PC-3 (cell line): Measurements from ENCODE around the gene PSMB7. TPM values are rescaled to one million over a fixed set of nuclear protein-coding genes. Genes with fewer than 3 reads are reported as not detected.

Experiments
- ATAC-seq: fragments of 200-7000 bp; cut with Tn5 transposase; 2 replicates; pipeline ENCODE4 v1.9.1; 2020; ENCODE audit warnings: mild to moderate bottlenecking, moderate library complexity
- BruUV-seq: library from RNA; stranded (reverse); fragments of 400-500 nt; replicated peaks from 2 replicates; lab custom pipeline; 2021; lab: Mats Ljungman, UMichigan
- CTCF ChIA-PET: fragments of 300-600 bp; sonication (Branson Sonifier 250); formaldehyde crosslinking; loops from one replicate; lab custom pipeline; 2022; ENCODE audit warnings: antibody characterized with exemption; lab: Charles Lee
- POLR2A ChIA-PET: fragments of 300-600 bp; sonication (Branson Sonifier 250); formaldehyde crosslinking; loops from one replicate; lab custom pipeline; 2022; ENCODE audit warnings: antibody characterized with exemption; ENCODE audit not compliant: unreplicated experiment; lab: Charles Lee
- DNase-seq: peaks from one replicate; pipeline ENCODE4 v3.0.0-alpha.2; 2015
- H2AFZ ChIP-seq: fragments of 300-600 bp; sonication (generic); 2 replicates; pipeline ENCODE4 v1.6.0; 2016; ENCODE audit warnings: antibody characterized with exemption, low read length
- H3F3A ChIP-seq: fragments of 300-600 bp; sonication (generic); one replicate; pipeline ENCODE4 v1.6.0; 2017; ENCODE audit warnings: antibody characterized with exemption, low read length, control low read depth, mild to moderate bottlenecking; ENCODE audit not compliant: unreplicated experiment
- H3K27ac ChIP-seq: fragments of 300-600 bp; sonication (generic); 2 replicates; pipeline ENCODE4 v1.5.1; 2016; ENCODE audit warnings: mild to moderate bottlenecking, low read length
- H3K27me3 ChIP-seq: fragments of 300-600 bp; sonication (generic); 2 replicates; pipeline ENCODE4 v1.6.1; 2016; ENCODE audit warnings: low read length, mixed read lengths
- H3K36me3 ChIP-seq: fragments of 300-600 bp; sonication (generic); 2 replicates; pipeline ENCODE4 v1.6.1; 2016; ENCODE audit warnings: low read depth, mixed run types, low read length, mixed read lengths
- H3K4me1 ChIP-seq: fragments of 300-600 bp; sonication (generic); 2 replicates; pipeline ENCODE4 v1.5.1; 2016; ENCODE audit warnings: low read length; ENCODE audit not compliant: insufficient read depth
- H3K4me2 ChIP-seq: fragments of 300-600 bp; sonication (generic); 2 replicates; pipeline ENCODE4 v1.6.0; 2016; ENCODE audit warnings: low read length
- H3K4me3 ChIP-seq: fragments of 300-600 bp; sonication (generic); 2 replicates; pipeline ENCODE4 v1.5.1; 2016; ENCODE audit warnings: mild to moderate bottlenecking, low read length, mixed read lengths
- H3K79me2 ChIP-seq: fragments of 300-600 bp; sonication (generic); 2 replicates; pipeline ENCODE4 v1.6.1; 2017; ENCODE audit warnings: low read length, mixed read lengths
- H3K9ac ChIP-seq: fragments of 300-600 bp; sonication (generic); 2 replicates; pipeline ENCODE4 v1.6.0; 2016; ENCODE audit warnings: mild to moderate bottlenecking, low read length
- H3K9me2 ChIP-seq: fragments of 300-600 bp; sonication (generic); replicated peaks from 2 replicates; pipeline ENCODE4 v1.6.1; 2016; ENCODE audit warnings: mixed run types, low read length, mixed read lengths
- H3K9me3 ChIP-seq: fragments of 300-600 bp; sonication (generic); 2 replicates; pipeline ENCODE4 v1.6.1; 2016; ENCODE audit warnings: low read length, mixed read lengths
- H4K20me1 ChIP-seq: fragments of 300-600 bp; sonication (generic); 2 replicates; pipeline ENCODE4 v1.6.1; 2016; ENCODE audit warnings: low read length, mixed read lengths
- CTCF ChIP-seq: fragments of 300-600 bp; sonication (generic); conservative IDR thresholded peaks from 2 replicates; pipeline ENCODE4 v1.5.1; 2017; ENCODE audit warnings: antibody characterized with exemption, low read depth, mild to moderate bottlenecking, low read length
- EZH2 ChIP-seq: fragments of 300-600 bp; sonication (generic); IDR thresholded peaks from one replicate; pipeline ENCODE4 v1.6.1; 2017; ENCODE audit warnings: antibody characterized with exemption, mild to moderate bottlenecking, low read length; ENCODE audit not compliant: unreplicated experiment
- EZH2phosphoT487 ChIP-seq: fragments of 300-600 bp; sonication (generic); IDR thresholded peaks from 2 replicates; pipeline ENCODE4 v1.6.1; 2018; ENCODE audit warnings: mild to moderate bottlenecking, antibody characterized with exemption, low read length, borderline replicate concordance
- intact Hi-C: fragments of 100-400 bp; cut with micrococcal nuclease; formaldehyde crosslinking; loops from 2 replicates; pipeline ENCODE4 v1.9.0; 2023
- total RNA-seq: library from RNA; depleted of rRNA; stranded (reverse); fragments of >200 nt; gene quantifications from 2 replicates; pipeline ENCODE4 v1.2.3, GENCODE V29; 2014

Gene PSMB7
- total RNA-seq, 1 experiment from 2014 or later, result 372 TPM

DNA sequence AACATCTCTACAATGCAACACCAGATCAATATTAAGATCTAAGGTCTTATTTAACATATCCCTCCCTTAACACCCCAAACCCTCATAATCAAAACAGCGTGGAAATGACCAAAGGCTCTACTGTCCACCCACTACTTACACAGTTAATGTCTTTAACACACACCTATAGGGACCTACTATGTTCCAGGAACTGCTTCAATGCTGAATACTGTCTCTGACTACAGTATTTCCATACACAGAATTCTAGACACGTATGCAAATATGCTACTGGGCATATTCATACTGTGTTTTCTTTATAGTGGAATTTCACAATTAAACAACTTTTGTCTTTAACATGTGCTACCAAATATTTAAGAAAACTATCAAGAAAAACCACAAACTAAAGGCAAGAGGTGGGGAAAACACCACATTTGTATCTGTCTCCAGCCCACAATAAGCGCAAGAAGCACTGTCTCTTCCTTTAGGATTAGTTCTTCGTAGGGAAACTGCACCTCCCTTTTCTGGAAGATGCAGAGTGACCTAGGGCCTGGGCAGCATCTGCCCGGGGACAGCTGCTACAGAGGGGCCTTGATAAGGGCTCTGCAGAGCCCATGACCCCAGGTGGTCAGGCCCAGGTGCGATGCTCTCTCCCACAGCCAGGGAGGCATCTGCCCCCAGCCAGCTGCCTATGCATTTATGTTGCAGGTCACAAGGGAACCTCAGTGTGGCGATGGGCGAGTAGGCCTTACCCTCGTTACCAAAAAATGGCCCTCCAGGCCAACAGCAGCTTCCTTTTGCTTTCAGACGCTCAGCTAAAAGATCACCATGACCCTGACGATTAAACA lies 55.2 kb downstream of the PSMB7 start:
- intact Hi-C loops, result no loop called here

DNA sequence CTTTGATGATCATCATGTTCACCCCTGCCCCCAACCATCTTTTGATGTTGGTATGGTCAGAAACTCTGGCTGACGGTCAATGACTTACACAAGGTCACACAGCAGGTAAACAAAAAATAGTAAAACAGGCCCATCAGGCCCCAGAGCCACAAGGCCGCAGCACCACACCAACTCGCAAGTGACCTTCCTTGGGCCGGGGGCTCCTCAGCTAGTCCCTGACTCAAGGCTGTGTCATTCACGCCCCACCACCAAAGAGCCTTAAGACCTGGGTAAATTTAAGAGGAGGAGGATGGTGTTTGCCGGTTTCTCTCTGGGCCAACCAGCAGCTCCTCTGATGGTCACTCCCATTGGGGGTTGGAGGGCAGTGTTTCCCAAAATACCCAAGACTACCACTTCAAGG lies 55.8 kb downstream of the PSMB7 start:
- ChIA-PET CTCF (no interaction called here), POLR2A (no interaction called here)
- Histone ChIP-seq H3K9me3 (no peaks in the 10 kb centered on the region), H3K9me2 (no peaks in the 10 kb centered on the region), H3F3A (no peaks in the 10 kb centered on the region), H3K4me3 (no peak overlapping the region), H2AFZ (no peak overlapping the region), H3K4me1 (no peaks in the 10 kb centered on the region), H3K36me3 (peaks cover 3% of the 10 kb centered on the region; the same call in 1 of the 2 replicates), H3K9ac (no peak overlapping the region), H3K4me2 (no peak overlapping the region), H3K27ac (no peak overlapping the region), H3K79me2 (peaks cover 84% of the 10 kb centered on the region), H3K27me3 (no peaks in the 10 kb centered on the region), H4K20me1 (peaks cover 70% of the 10 kb centered on the region)
- DNase-seq, result no peak
- intact Hi-C loops, result no loop called here
- TF ChIP-seq EZH2, result no peak
- TF ChIP-seq CTCF, result no peak
- TF ChIP-seq EZH2phosphoT487, result no peak
- no peak for ATAC-seq
- no TSS peak for BruUV-seq

More for the DNA sequence above, 55.2 kb downstream of the PSMB7 start:
- H3K9ac ChIP-seq, result no peak overlapping the region
- TF ChIP-seq EZH2 (no peak), CTCF (no peak), EZH2phosphoT487 (no peak)
- H4K20me1 ChIP-seq, result peaks cover 74% of the 10 kb centered on the region
- no peaks in the 10 kb centered on the region for H3K4me1 ChIP-seq
- peaks cover 3% of the 10 kb centered on the region; the same call in 1 of the 2 replicates for H3K36me3 ChIP-seq
- no peak overlapping the region for H3K4me2 ChIP-seq
- ChIA-PET POLR2A (no interaction called here), CTCF (no interaction called here)
- DNase-seq (no peak), ATAC-seq (no peak)
- no TSS peak for BruUV-seq
- no peaks in the 10 kb centered on the region for H3K27me3 ChIP-seq
- H3K4me3 ChIP-seq, result no peak overlapping the region
- H3K27ac ChIP-seq, result no peak overlapping the region
- H3K9me3 ChIP-seq, result no peaks in the 10 kb centered on the region
- no peaks in the 10 kb centered on the region for H3K9me2 ChIP-seq
- no peak overlapping the region for H2AFZ ChIP-seq
- peaks cover 90% of the 10 kb centered on the region for H3K79me2 ChIP-seq
- H3F3A ChIP-seq, result no peaks in the 10 kb centered on the region

DNA sequence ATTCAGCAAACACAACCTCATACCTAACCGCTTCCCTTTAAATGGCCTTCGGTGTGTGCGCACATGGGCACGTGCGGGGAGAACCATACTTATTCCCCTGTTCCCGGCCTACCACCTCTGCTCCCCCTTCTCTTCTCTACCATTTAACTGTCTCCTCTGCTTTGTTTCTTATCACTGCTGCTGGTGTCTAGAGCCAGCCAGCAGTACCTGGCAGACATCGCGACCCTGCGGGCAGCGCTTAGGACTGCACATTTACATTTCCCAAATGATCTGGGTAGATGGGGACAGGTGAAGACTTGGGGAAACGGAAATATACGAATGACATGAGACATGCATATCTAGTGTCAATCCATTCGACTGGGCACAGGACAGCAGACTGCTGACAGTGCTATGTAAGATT lies 56.6 kb downstream of the PSMB7 start:
- H2AFZ ChIP-seq, result no peak overlapping the region
- H3K9ac ChIP-seq, result no peak overlapping the region
- intact Hi-C loops, result no loop called here
- no peak overlapping the region for H3K4me3 ChIP-seq
- H3K4me1 ChIP-seq, result no peaks in the 10 kb centered on the region
- no peaks in the 10 kb centered on the region for H3K27me3 ChIP-seq
- H3K9me3 ChIP-seq, result no peaks in the 10 kb centered on the region
- no peak overlapping the region for H3K4me2 ChIP-seq
- H3K79me2 ChIP-seq, result peaks cover 76% of the 10 kb centered on the region
- TF ChIP-seq EZH2 (no peak), CTCF (no peak), EZH2phosphoT487 (no peak)
- ChIA-PET CTCF (no interaction called here), POLR2A (no interaction called here)
- no peak overlapping the region for H3K27ac ChIP-seq
- BruUV-seq, result no TSS peak
- no peaks in the 10 kb centered on the region for H3F3A ChIP-seq
- H3K9me2 ChIP-seq, result no peaks in the 10 kb centered on the region
- H4K20me1 ChIP-seq, result peaks cover 69% of the 10 kb centered on the region
- 0 out of 2 replicates have a peak, but pooled peaks cover 3% of the 10 kb centered on the region for H3K36me3 ChIP-seq
- DNase-seq (no peak), ATAC-seq (no peak)
